GM12878 (cell line): ENCODE results near the gene MSX1. TPM values are rescaled to one million over a fixed set of nuclear protein-coding genes. Genes with fewer than 3 reads are reported as not detected.

ENCODE experiments used
- ATAC-seq: fragments of 200-7000 bp; cut with Tn5 transposase; 3 replicates; pipeline ENCODE4 v1.9.1; 2020; ENCODE audit warnings: mild to moderate bottlenecking, moderate library complexity
- BruUV-seq: library from RNA; stranded (reverse); fragments of 400-500 nt; replicated peaks from 2 replicates; lab custom pipeline; 2021; lab: Mats Ljungman, UMichigan
- CTCF ChIA-PET: fragments of 300-600 bp; sonication (Branson Sonifier 250); formaldehyde crosslinking; extraction: SDS; loops from one replicate; lab custom pipeline; 2021; ENCODE audit warnings: inconsistent platforms; lab: Yijun Ruan, JAX
- POLR2A ChIA-PET: fragments of 350-600 bp; formaldehyde crosslinking; extraction: SDS; loops from one replicate; lab custom pipeline; 2021; ENCODE audit warnings: inconsistent platforms; lab: Charles Lee
- RAD21 ChIA-PET: fragments of 300-600 bp; sonication (Branson Sonifier 250); formaldehyde crosslinking; loops from one replicate; lab custom pipeline; 2023; ENCODE audit warnings: antibody characterized with exemption; ENCODE audit not compliant: unreplicated experiment; lab: Charles Lee
- SMC1A ChIA-PET: fragments of 300-600 bp; sonication (Branson Sonifier 250); formaldehyde crosslinking; loops from one replicate; lab custom pipeline; 2023; ENCODE audit not compliant: unreplicated experiment, uncharacterized antibody; lab: Charles Lee
- DNase-seq: peaks from one replicate; pipeline ENCODE4 v3.0.0-alpha.2; 2011; ENCODE audit warnings: low read depth, low spot score
- FAIRE-seq: peaks from 3 replicates; lab custom pipeline; 2011; peaks lifted over from hg19 to GRCh38; lab: Jason Lieb, UNC
- H2AFZ ChIP-seq: 2 replicates; pipeline ENCODE4 v1.6.0; 2011; ENCODE audit warnings: low read depth, low read length, control low read depth; ENCODE audit not compliant: control insufficient read depth
- H3K27ac ChIP-seq: 2 replicates; pipeline ENCODE4 v1.5.1; 2011; ENCODE audit warnings: control low read depth; ENCODE audit not compliant: control insufficient read depth, insufficient read depth
- H3K27me3 ChIP-seq, 2 experiments: replicated peaks in 1 of 2; 2 replicates each; pipeline versions ENCODE4 v1.6.0 to v1.6.1; 2011; ENCODE audit warnings: low read length in 1 of 2; ENCODE audit not compliant: control insufficient read depth in 2 of 2, insufficient read depth in 2 of 2
- H3K36me3 ChIP-seq, 2 experiments: 2 replicates each; pipeline ENCODE4 v1.5.1; 2011; ENCODE audit warnings: low read length in 1 of 2; ENCODE audit not compliant: control insufficient read depth in 2 of 2, insufficient read depth in 2 of 2
- H3K4me1 ChIP-seq: 2 replicates; pipeline ENCODE4 v1.6.1; 2011; ENCODE audit warnings: mild to moderate bottlenecking, low read length, moderate library complexity, mixed read lengths; ENCODE audit not compliant: control insufficient read depth, insufficient read depth
- H3K4me2 ChIP-seq: 2 replicates; pipeline ENCODE4 v1.6.0; 2011; ENCODE audit warnings: control low read depth; ENCODE audit not compliant: control insufficient read depth, insufficient read depth
- H3K4me3 ChIP-seq: fragments of 200-600 bp; sonication (generic); 2 replicates; pipeline ENCODE4 v1.5.1; 2016
- H3K79me2 ChIP-seq: 2 replicates; pipeline ENCODE4 v1.6.0; 2011; ENCODE audit warnings: low read length; ENCODE audit not compliant: control insufficient read depth, insufficient read depth
- H3K9ac ChIP-seq: 2 replicates; pipeline ENCODE4 v1.8.0; 2011; ENCODE audit warnings: low read length, control low read depth, mixed read lengths; ENCODE audit not compliant: control insufficient read depth, insufficient read depth
- H3K9me3 ChIP-seq: replicated peaks from 3 replicates; pipeline ENCODE4 v1.5.1; 2011; ENCODE audit warnings: mild to moderate bottlenecking, low read length; ENCODE audit not compliant: control insufficient read depth, insufficient read depth
- H4K20me1 ChIP-seq: 2 replicates; pipeline ENCODE4 v1.6.0; 2011; ENCODE audit not compliant: control insufficient read depth, insufficient read depth
- CBX3 ChIP-seq: fragments of 200-600 bp; sonication (generic); IDR thresholded peaks from 2 replicates; pipeline ENCODE4 v1.6.1; 2016; ENCODE audit warnings: low read depth, borderline replicate concordance
- DPF2 ChIP-seq: fragments of 450-650 bp; IDR thresholded peaks from 2 replicates; pipeline ENCODE4 v1.6.1; 2017; ENCODE audit warnings: mild to moderate bottlenecking
- ESRRA ChIP-seq: IDR thresholded peaks from 2 replicates; pipeline ENCODE4 v1.6.1; 2012; ENCODE audit warnings: mild to moderate bottlenecking, low read length, improper control_type of control experiment
- GATAD2B ChIP-seq: fragments of 450-650 bp; conservative IDR thresholded peaks from 2 replicates; pipeline ENCODE4 v1.6.1; 2017; ENCODE audit warnings: low read depth, mild to moderate bottlenecking, moderate library complexity
- MYC ChIP-seq: IDR thresholded peaks from 2 replicates; pipeline ENCODE4 v1.6.1; 2011; ENCODE audit warnings: mild to moderate bottlenecking, low read length, moderate library complexity, inconsistent platforms; ENCODE audit not compliant: insufficient read depth, insufficient replicate concordance, insufficient read length, severe bottlenecking
- POU2F2 ChIP-seq: IDR thresholded peaks from 3 replicates; pipeline ENCODE4 v1.6.1; 2011; ENCODE audit warnings: low read depth, mild to moderate bottlenecking, low read length, borderline replicate concordance
- RAD21 ChIP-seq: IDR thresholded peaks from 2 replicates; pipeline ENCODE4 v1.6.1; 2011; ENCODE audit warnings: mild to moderate bottlenecking, low read depth, low read length, moderate library complexity; ENCODE audit not compliant: insufficient read depth
- SMC3 ChIP-seq: IDR thresholded peaks from 2 replicates; pipeline ENCODE4 v1.6.1; 2011; ENCODE audit warnings: low read length, improper control_type of control experiment, borderline replicate concordance
- WGBS: methylation state at CpG from one replicate; pipeline ENCODE4 v1.1.6; 2016; ENCODE audit warnings: low lambda C conversion rate; ENCODE audit not compliant: insufficient replicate concordance, insufficient coverage; ENCODE audit errors: missing lambda C conversion rate; 5-methylcytosine and 5-hydroxymethylcytosine counted together
- in situ Hi-C: fragments of 300-500 bp; cut with MboI; formaldehyde crosslinking; loops from 9 replicates; pipeline ENCODE4 v1.14.3; 2018; ENCODE audit warnings: mixed read lengths
- intact Hi-C: fragments of 100-400 bp; cut with micrococcal nuclease; formaldehyde crosslinking; loops from one replicate; pipeline ENCODE4 v1.14.2; 2022; ENCODE audit not compliant: unreplicated experiment
- polyA plus RNA-seq, 11 experiments: library from polyadenylated mRNA; depleted of rRNA in 4 of 11; unstranded in 6 of 11; stranded (reverse) in 5 of 11; fragments of >200 nt; fragmentation: Nextera tagmentation in 4 of 11; fragmentation: Illumina TruSeq in 1 of 11; extraction: Ambion mirVana in 4 of 11; extraction: Trizol in 1 of 11; gene quantifications; 1 replicate in 1 of 11; 2 replicates in 10 of 11; pipeline versions ENCODE4 v1.2.1 to v1.2.3, GENCODE V29; 2011 to 2016; ENCODE audit warnings: inconsistent platforms in 2 of 11, missing spikeins in 2 of 11, low read depth in 1 of 11
- total RNA-seq, 4 experiments: library from RNA; depleted of rRNA in 3 of 4; stranded (reverse); fragments of >200 nt in 3 of 4; fragmentation: Illumina TruSeq in 1 of 4; extraction: Trizol in 1 of 4; gene quantifications; 2 replicates each; pipeline versions ENCODE4 v1.2.1 to v1.2.3, GENCODE V29; 2013 to 2021
- TF ChIP-seq, protein P1 (sequence below): fragments of 450-650 bp; IDR thresholded peaks from 2 replicates; pipeline ENCODE4 v1.6.1; 2016; ENCODE audit warnings: mild to moderate bottlenecking, moderate library complexity, borderline replicate concordance
- TF ChIP-seq, protein P2 (sequence below), 3 experiments: IDR thresholded peaks in 2 of 3; conservative IDR thresholded peaks in 1 of 3; 2 replicates each; pipeline ENCODE4 v1.5.1; 2011; ENCODE audit warnings: low read depth in 3 of 3, low read length in 3 of 3, mild to moderate bottlenecking in 3 of 3, control low read depth in 2 of 3, moderate library complexity in 2 of 3, inconsistent platforms in 1 of 3, mixed read lengths in 1 of 3; ENCODE audit not compliant: control insufficient read depth in 2 of 3, insufficient read depth in 1 of 3; ENCODE audit errors: extremely low read depth in 1 of 3

Gene MSX1
- total and polyA plus RNA-seq, 10 of the 15 experiments (the other 5 are each of a cell fraction or from before 2014, with no cell fraction given): 0.04 to 0.56 (median 0.15) TPM; not detected in 2

DNA sequence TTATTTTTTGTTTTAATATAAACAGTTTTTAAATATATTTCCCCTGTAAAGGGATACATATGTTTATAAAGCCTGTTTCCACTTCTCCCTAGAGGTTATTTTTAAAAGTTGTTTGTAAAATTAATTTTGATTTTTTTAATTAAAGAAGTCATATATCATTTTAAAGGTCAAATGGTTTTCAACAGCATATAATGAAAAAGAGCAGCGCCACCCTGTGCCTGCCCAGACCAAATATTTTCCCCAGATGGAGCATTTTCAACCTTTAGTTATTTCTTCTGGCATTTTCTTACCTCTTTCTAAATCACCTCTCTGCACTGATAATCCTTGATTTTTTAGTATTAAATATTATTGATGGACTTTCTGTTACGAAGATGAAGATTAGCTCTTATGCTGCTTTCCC, 21.0 kb downstream of the MSX1 start:
- no peak overlapping the region for H2AFZ ChIP-seq
- intact Hi-C loops: loop anchor here (1.0 to 5.0 kb wide), 2 partner anchors 193 to 392 kb away; no protein-coding TSS in a partner anchor

More for the DNA sequence above, 21.0 kb downstream of the MSX1 start:
- H3K4me1 ChIP-seq: no peaks in the 10 kb centered on the region
- POLR2A ChIA-PET: interaction anchor here (0.6 kb wide), 1 partner anchor 17 kb away, joined by 3 read pairs; no protein-coding TSS in a partner anchor
- DNase-seq (no peak), ATAC-seq (no peak), FAIRE-seq (no peak)
- no peaks in the 10 kb centered on the region for H3K27me3 ChIP-seq
- no peak overlapping the region for H3K9ac ChIP-seq
- H3K9me3 ChIP-seq: no peaks in the 10 kb centered on the region
- CTCF ChIA-PET: interaction anchor here (0.8 to 4.5 kb wide), 7 partner anchors 119 to 399 kb away, joined by 3 to 40 read pairs (median 4); no protein-coding TSS in a partner anchor
- SMC1A ChIA-PET: interaction anchor here (0.8 to 2.8 kb wide), 2 partner anchors 354 to 391 kb away, joined by 4 to 21 read pairs; no protein-coding TSS in a partner anchor
- in situ Hi-C loops: no loop called here
- no peaks in the 10 kb centered on the region for H4K20me1 ChIP-seq
- RAD21 ChIA-PET: interaction anchor here (2.2 to 2.8 kb wide), 2 partner anchors 392 to 394 kb away, joined by 6 to 13 read pairs; no protein-coding TSS in a partner anchor
- H3K79me2 ChIP-seq: no peaks in the 10 kb centered on the region
- TF ChIP-seq POU2F2: no peak
- TF ChIP-seq CBX3: no peak
- no peak for TF ChIP-seq ESRRA
- TF ChIP-seq RAD21: peak; percentile 58
- TF ChIP-seq, protein P1, sequence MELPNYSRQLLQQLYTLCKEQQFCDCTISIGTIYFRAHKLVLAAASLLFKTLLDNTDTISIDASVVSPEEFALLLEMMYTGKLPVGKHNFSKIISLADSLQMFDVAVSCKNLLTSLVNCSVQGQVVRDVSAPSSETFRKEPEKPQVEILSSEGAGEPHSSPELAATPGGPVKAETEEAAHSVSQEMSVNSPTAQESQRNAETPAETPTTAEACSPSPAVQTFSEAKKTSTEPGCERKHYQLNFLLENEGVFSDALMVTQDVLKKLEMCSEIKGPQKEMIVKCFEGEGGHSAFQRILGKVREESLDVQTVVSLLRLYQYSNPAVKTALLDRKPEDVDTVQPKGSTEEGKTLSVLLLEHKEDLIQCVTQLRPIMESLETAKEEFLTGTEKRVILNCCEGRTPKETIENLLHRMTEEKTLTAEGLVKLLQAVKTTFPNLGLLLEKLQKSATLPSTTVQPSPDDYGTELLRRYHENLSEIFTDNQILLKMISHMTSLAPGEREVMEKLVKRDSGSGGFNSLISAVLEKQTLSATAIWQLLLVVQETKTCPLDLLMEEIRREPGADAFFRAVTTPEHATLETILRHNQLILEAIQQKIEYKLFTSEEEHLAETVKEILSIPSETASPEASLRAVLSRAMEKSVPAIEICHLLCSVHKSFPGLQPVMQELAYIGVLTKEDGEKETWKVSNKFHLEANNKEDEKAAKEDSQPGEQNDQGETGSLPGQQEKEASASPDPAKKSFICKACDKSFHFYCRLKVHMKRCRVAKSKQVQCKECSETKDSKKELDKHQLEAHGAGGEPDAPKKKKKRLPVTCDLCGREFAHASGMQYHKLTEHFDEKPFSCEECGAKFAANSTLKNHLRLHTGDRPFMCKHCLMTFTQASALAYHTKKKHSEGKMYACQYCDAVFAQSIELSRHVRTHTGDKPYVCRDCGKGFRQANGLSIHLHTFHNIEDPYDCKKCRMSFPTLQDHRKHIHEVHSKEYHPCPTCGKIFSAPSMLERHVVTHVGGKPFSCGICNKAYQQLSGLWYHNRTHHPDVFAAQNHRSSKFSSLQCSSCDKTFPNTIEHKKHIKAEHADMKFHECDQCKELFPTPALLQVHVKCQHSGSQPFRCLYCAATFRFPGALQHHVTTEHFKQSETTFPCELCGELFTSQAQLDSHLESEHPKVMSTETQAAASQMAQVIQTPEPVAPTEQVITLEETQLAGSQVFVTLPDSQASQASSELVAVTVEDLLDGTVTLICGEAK: no peak
- TF ChIP-seq DPF2: no peak
- no peak for TF ChIP-seq GATAD2B
- no peak for TF ChIP-seq MYC
- peak; percentile 64; the same call in 1 of the 2 replicates for TF ChIP-seq SMC3
- TF ChIP-seq, protein P2, sequence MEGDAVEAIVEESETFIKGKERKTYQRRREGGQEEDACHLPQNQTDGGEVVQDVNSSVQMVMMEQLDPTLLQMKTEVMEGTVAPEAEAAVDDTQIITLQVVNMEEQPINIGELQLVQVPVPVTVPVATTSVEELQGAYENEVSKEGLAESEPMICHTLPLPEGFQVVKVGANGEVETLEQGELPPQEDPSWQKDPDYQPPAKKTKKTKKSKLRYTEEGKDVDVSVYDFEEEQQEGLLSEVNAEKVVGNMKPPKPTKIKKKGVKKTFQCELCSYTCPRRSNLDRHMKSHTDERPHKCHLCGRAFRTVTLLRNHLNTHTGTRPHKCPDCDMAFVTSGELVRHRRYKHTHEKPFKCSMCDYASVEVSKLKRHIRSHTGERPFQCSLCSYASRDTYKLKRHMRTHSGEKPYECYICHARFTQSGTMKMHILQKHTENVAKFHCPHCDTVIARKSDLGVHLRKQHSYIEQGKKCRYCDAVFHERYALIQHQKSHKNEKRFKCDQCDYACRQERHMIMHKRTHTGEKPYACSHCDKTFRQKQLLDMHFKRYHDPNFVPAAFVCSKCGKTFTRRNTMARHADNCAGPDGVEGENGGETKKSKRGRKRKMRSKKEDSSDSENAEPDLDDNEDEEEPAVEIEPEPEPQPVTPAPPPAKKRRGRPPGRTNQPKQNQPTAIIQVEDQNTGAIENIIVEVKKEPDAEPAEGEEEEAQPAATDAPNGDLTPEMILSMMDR (IDR thresholded peaks at IDR 0.05 in 2 of 3, conservative IDR thresholded peaks at IDR 0.05 in 1 of 3; ENCODE audit: control insufficient read depth in 2 of 3, extremely low read depth in 1 of 3, insufficient read depth in 1 of 3, low read depth in 3 of 3, low read length in 3 of 3): peak; percentile 17 to 49 (median 29); a peak in 3 of 6 replicates
- H3K27ac ChIP-seq: no peak overlapping the region
- H3K4me3 ChIP-seq: no peak overlapping the region
- WGBS: 23% methylated on average over 2 of the region's 2 CpGs
- no TSS peak for BruUV-seq
- no peaks in the 10 kb centered on the region for H3K36me3 ChIP-seq
- H3K4me2 ChIP-seq: no peak overlapping the region
